H1 (cell line): ENCODE measurements around the gene DMGDH. TPM values are rescaled to one million over a fixed set of nuclear protein-coding genes. Genes with fewer than 3 reads are reported as not detected.

Source experiments
- CTCF ChIA-PET: fragments of 300-600 bp; sonication (Branson Sonifier 250); formaldehyde crosslinking; loops from one replicate; lab custom pipeline; 2021; ENCODE audit not compliant: partially characterized antibody; lab: Charles Lee
- POLR2A ChIA-PET: fragments of 300-600 bp; sonication (Branson Sonifier 250); formaldehyde crosslinking; loops from one replicate; lab custom pipeline; 2021; ENCODE audit warnings: inconsistent platforms; ENCODE audit not compliant: partially characterized antibody; lab: Charles Lee
- DNase-seq, 2 experiments: peaks; one replicate each; pipeline versions ENCODE4 v3.0.0 to v3.0.0-alpha.2; 2010 to 2022; ENCODE audit warnings: low spot score in 2 of 2, low read depth in 1 of 2, mixed read lengths in 1 of 2
- FAIRE-seq: peaks from 2 replicates; lab custom pipeline; 2011; peaks lifted over from hg19 to GRCh38; lab: Jason Lieb, UNC
- H2AFZ ChIP-seq: 2 replicates; pipeline ENCODE4 v1.8.1; 2012; ENCODE audit warnings: low read length, inconsistent platforms
- H2AK5ac ChIP-seq: 2 replicates; pipeline ENCODE4 v1.6.1; 2013; ENCODE audit warnings: low read depth, low read length
- H2BK120ac ChIP-seq: replicated peaks from 2 replicates; pipeline ENCODE3; 2013; ENCODE audit warnings: low read depth, low read length, inconsistent platforms
- H2BK12ac ChIP-seq: 2 replicates; pipeline ENCODE4 v1.6.1; 2013; ENCODE audit warnings: low read depth, low read length
- H2BK15ac ChIP-seq: 2 replicates; pipeline ENCODE4 v1.6.1; 2013; ENCODE audit warnings: low read length
- H2BK20ac ChIP-seq: 2 replicates; pipeline ENCODE4 v1.6.1; 2013; ENCODE audit warnings: low read length
- H2BK5ac ChIP-seq: 2 replicates; pipeline ENCODE4 v1.6.1; 2013; ENCODE audit warnings: low read depth, low read length
- H3K14ac ChIP-seq: 2 replicates; pipeline ENCODE4 v1.6.1; 2013; ENCODE audit warnings: inconsistent platforms; ENCODE audit not compliant: insufficient read length
- H3K18ac ChIP-seq: 2 replicates; pipeline ENCODE4 v1.6.1; 2013; ENCODE audit warnings: low read length; ENCODE audit errors: extremely low read depth
- H3K23ac ChIP-seq: 2 replicates; pipeline ENCODE4 v1.6.1; 2013; ENCODE audit warnings: inconsistent platforms; ENCODE audit not compliant: insufficient read length
- H3K23me2 ChIP-seq: 2 replicates; pipeline ENCODE4 v1.6.1; 2013; ENCODE audit warnings: low read depth, low read length
- H3K27ac ChIP-seq: 2 replicates; pipeline ENCODE4 v1.6.1; 2011; ENCODE audit warnings: low read depth, low read length, inconsistent platforms
- H3K27me3 ChIP-seq, 4 experiments: replicated peaks in 1 of 4; 1 replicate in 1 of 4; 2 replicates in 3 of 4; pipeline versions ENCODE4 v1.6.1 to v1.8.1; 2011 to 2013; ENCODE audit warnings: low read length in 3 of 4, mild to moderate bottlenecking in 3 of 4, inconsistent platforms in 2 of 4, mixed read lengths in 2 of 4, moderate library complexity in 1 of 4; ENCODE audit not compliant: control insufficient read depth in 3 of 4, insufficient read depth in 3 of 4; ENCODE audit errors: extremely low read depth in 1 of 4
- H3K36me3 ChIP-seq, 4 experiments: 2 replicates each; pipeline versions ENCODE4 v1.6.1 to v1.8.1; 2011 to 2013; ENCODE audit warnings: mild to moderate bottlenecking in 4 of 4, low read length in 3 of 4, moderate library complexity in 2 of 4, control low read depth in 1 of 4, inconsistent platforms in 1 of 4; ENCODE audit not compliant: insufficient read depth in 4 of 4, control insufficient read depth in 2 of 4
- H3K4ac ChIP-seq: replicated peaks from 2 replicates; pipeline ENCODE3; 2013; ENCODE audit warnings: low read length, low read depth, mixed read lengths, inconsistent platforms; ENCODE audit not compliant: insufficient read length
- H3K4me1 ChIP-seq, 4 experiments: replicated peaks in 1 of 4; 1 replicate in 1 of 4; 2 replicates in 3 of 4; pipeline versions ENCODE4 v1.6.1 to v1.8.1; 2011 to 2013; ENCODE audit warnings: low read length in 3 of 4, inconsistent platforms in 2 of 4, mixed read lengths in 1 of 4; ENCODE audit not compliant: insufficient read depth in 4 of 4, control insufficient read depth in 3 of 4
- H3K4me2 ChIP-seq, 2 experiments: 2 replicates each; pipeline versions ENCODE4 v1.6.1 to v1.8.1; 2011 to 2013; ENCODE audit warnings: low read depth in 2 of 2, low read length in 2 of 2, control low read depth in 1 of 2, inconsistent platforms in 1 of 2, mild to moderate bottlenecking in 1 of 2; ENCODE audit not compliant: insufficient read depth in 1 of 2
- H3K4me3 ChIP-seq, 4 experiments: fragments of 200-600, 300-600 bp in 1 of 4; sonication (generic), shearing (Covaris generic), sonication (Bioruptor Twin) in 1 of 4; 2 replicates each; pipeline versions ENCODE4 v1.5.1 to v1.8.1; 2011 to 2016; ENCODE audit warnings: low read length in 4 of 4, low read depth in 3 of 4, control low read depth in 2 of 4, inconsistent platforms in 2 of 4, mild to moderate bottlenecking in 2 of 4, mixed read lengths in 1 of 4, moderate library complexity in 1 of 4; ENCODE audit not compliant: insufficient read depth in 2 of 4; ENCODE audit errors: extremely low read depth in 1 of 4
- H3K56ac ChIP-seq: replicated peaks from 2 replicates; pipeline ENCODE3; 2013; ENCODE audit warnings: low read depth, mild to moderate bottlenecking, mixed read lengths, low read length, inconsistent platforms; ENCODE audit not compliant: insufficient read length
- H3K79me1 ChIP-seq: 2 replicates; pipeline ENCODE4 v1.6.1; 2013; ENCODE audit warnings: low read depth, low read length, control low read depth
- H3K79me2 ChIP-seq, 2 experiments: 2 replicates each; pipeline versions ENCODE4 v1.6.1 to v1.8.1; 2012 to 2013; ENCODE audit warnings: low read length in 2 of 2, mild to moderate bottlenecking in 2 of 2, inconsistent platforms in 1 of 2; ENCODE audit not compliant: insufficient read depth in 2 of 2, control insufficient read depth in 1 of 2
- H3K9ac ChIP-seq, 4 experiments: replicated peaks in 1 of 4; 1 replicate in 1 of 4; 2 replicates in 3 of 4; pipeline versions ENCODE4 v1.6.1 to v1.8.1; 2011 to 2013; ENCODE audit warnings: low read depth in 3 of 4, low read length in 3 of 4, control low read depth in 2 of 4, mild to moderate bottlenecking in 2 of 4, moderate library complexity in 2 of 4, inconsistent platforms in 1 of 4; ENCODE audit errors: extremely low read depth in 1 of 4
- H3K9me3 ChIP-seq, 2 experiments: 2 replicates each; pipeline versions ENCODE4 v1.6.1 to v1.8.1; 2012 to 2013; ENCODE audit warnings: mild to moderate bottlenecking in 2 of 2, moderate library complexity in 2 of 2, control low read depth in 1 of 2, inconsistent platforms in 1 of 2, low read depth in 1 of 2, low read length in 1 of 2, mixed read lengths in 1 of 2; ENCODE audit not compliant: insufficient read depth in 2 of 2
- H4K20me1 ChIP-seq, 2 experiments: replicated peaks in 1 of 2; 2 replicates each; pipeline versions ENCODE3 to v1.8.1; 2011 to 2013; ENCODE audit warnings: inconsistent platforms in 2 of 2, low read length in 2 of 2, mild to moderate bottlenecking in 1 of 2; ENCODE audit not compliant: insufficient read depth in 2 of 2, control insufficient read depth in 1 of 2
- H4K5ac ChIP-seq: 2 replicates; pipeline ENCODE4 v1.6.1; 2013; ENCODE audit warnings: low read length, low read depth, mixed read lengths, inconsistent platforms; ENCODE audit not compliant: insufficient read length
- H4K8ac ChIP-seq: 2 replicates; pipeline ENCODE4 v1.8.0; 2013; ENCODE audit warnings: mild to moderate bottlenecking, moderate library complexity, low read length, inconsistent platforms; ENCODE audit not compliant: insufficient read depth; ENCODE audit errors: extremely low read depth
- H4K91ac ChIP-seq: replicated peaks from 2 replicates; pipeline ENCODE3; 2013; ENCODE audit warnings: low read length, mixed read lengths, inconsistent platforms; ENCODE audit not compliant: insufficient read length
- CBX5 ChIP-seq: fragments of 300-800, 300-1000 bp; sonication (generic); IDR thresholded peaks from 2 replicates; pipeline ENCODE4 v1.7.1; 2016; ENCODE audit warnings: antibody characterized with exemption, low read length, low read depth
- CHD2 ChIP-seq: IDR thresholded peaks from 2 replicates; pipeline ENCODE4 v1.6.1; 2012; ENCODE audit warnings: low read length, improper control_type of control experiment
- EZH2 ChIP-seq: fragments of 200-600 bp; sonication (generic); IDR thresholded peaks from 2 replicates; pipeline ENCODE4 v1.7.1; 2012; ENCODE audit warnings: low read depth, mild to moderate bottlenecking, moderate library complexity, low read length, inconsistent platforms; ENCODE audit not compliant: severe bottlenecking
- HDAC6 ChIP-seq: IDR thresholded peaks from one replicate; pipeline ENCODE4 v1.7.1; 2012; ENCODE audit warnings: low read depth, mild to moderate bottlenecking, inconsistent platforms, low read length, moderate library complexity
- JUND ChIP-seq: IDR thresholded peaks from 2 replicates; pipeline ENCODE4 v1.6.1; 2011; ENCODE audit warnings: mild to moderate bottlenecking, improper control_type of control experiment, low read length
- KDM1A ChIP-seq: fragments of 200-600, 300-600 bp; sonication (generic); IDR thresholded peaks from 2 replicates; pipeline ENCODE4 v1.7.1; 2016; ENCODE audit warnings: mild to moderate bottlenecking, low read length, borderline replicate concordance
- RAD21 ChIP-seq, 2 experiments: IDR thresholded peaks in 1 of 2; conservative IDR thresholded peaks in 1 of 2; 2 replicates each; pipeline ENCODE4 v1.6.1; 2011; ENCODE audit warnings: low read depth in 2 of 2, low read length in 2 of 2, improper control_type of control experiment in 1 of 2, inconsistent platforms in 1 of 2, mild to moderate bottlenecking in 1 of 2, moderate library complexity in 1 of 2
- RNF2 ChIP-seq: fragments of 200-900, 300-1000 bp; sonication (generic); IDR thresholded peaks from 2 replicates; pipeline ENCODE4 v1.7.1; 2016; ENCODE audit warnings: borderline replicate concordance, low read depth, mild to moderate bottlenecking, antibody characterized with exemption, low read length; ENCODE audit not compliant: poor library complexity, severe bottlenecking; ENCODE audit errors: missing control alignments
- SRF ChIP-seq: IDR thresholded peaks from 2 replicates; pipeline ENCODE4 v1.6.1; 2011; ENCODE audit warnings: mild to moderate bottlenecking, low read depth, low read length, moderate library complexity
- TAF1 ChIP-seq: IDR thresholded peaks from 2 replicates; pipeline ENCODE4 v1.6.1; 2011; ENCODE audit warnings: mild to moderate bottlenecking, low read depth, low read length
- WGBS, 2 experiments: shearing (Covaris generic) in 1 of 2; methylation state at CpG; one replicate each; pipeline versions ENCODE4 v1.1.6 to v1.1.7; 2013 to 2015; ENCODE audit warnings: low lambda C conversion rate in 2 of 2, mixed read lengths in 2 of 2, inconsistent platforms in 1 of 2, low coverage in 1 of 2, missing lambda C conversion rate in 1 of 2; ENCODE audit not compliant: insufficient replicate concordance in 2 of 2, insufficient coverage in 1 of 2, insufficient read length in 1 of 2; ENCODE audit errors: extremely low coverage in 1 of 2, missing lambda C conversion rate in 1 of 2; 5-methylcytosine and 5-hydroxymethylcytosine counted together
- polyA plus RNA-seq, 7 experiments: library from polyadenylated mRNA; depleted of rRNA in 3 of 7; stranded (reverse) in 5 of 7; unstranded in 2 of 7; fragments of >200 nt in 5 of 7; fragments of 200-250 nt in 2 of 7; gene quantifications; 1 replicate in 5 of 7; 2 replicates in 1 of 7; 4 replicates in 1 of 7; pipeline versions ENCODE4 v1.2.1 to v1.2.3, GENCODE V29; 2011 to 2013; ENCODE audit warnings: missing spikeins in 2 of 7, mixed read lengths in 2 of 7
- total RNA-seq: library from RNA; stranded (reverse); fragmentation: NEBNext Ultra II Directional; extraction: Animal tissue kit (Norgen Biotek cat#: 25700); gene quantifications from 2 replicates; pipeline ENCODE4 v1.2.1, GENCODE V29; 2021
- TF ChIP-seq, protein P1 (sequence below): IDR thresholded peaks from 2 replicates; pipeline ENCODE4 v1.6.1; 2012; ENCODE audit warnings: inconsistent platforms

The DMGDH gene
- total and polyA plus RNA-seq, 2 of the 8 experiments (the other 6 are each of a cell fraction or from before 2014, with no cell fraction given) = 0.15 TPM; not detected in 1

GRCh38 chr5:79005936-79006631, 63.4 kb downstream of the DMGDH start:
- POLR2A ChIA-PET = interaction anchor here (1.1 kb wide), 1 partner anchor 22 kb away, joined by 3 read pairs; the partner anchor contains the start of gene ARSB
- Histone ChIP-seq H3K9me3 (no peaks in the 10 kb centered on the region), H3K27me3 (no peaks in the 10 kb centered on the region), H4K5ac (no peak overlapping the region), H2AK5ac (no peak overlapping the region), H2BK5ac (no peak overlapping the region), H4K8ac (no peak overlapping the region), H3K79me1 (no peaks in the 10 kb centered on the region), H3K27ac (no peak overlapping the region), H3K4me1 (no peaks in the 10 kb centered on the region), H4K20me1 (no peaks in the 10 kb centered on the region), H3K23me2 (no peaks in the 10 kb centered on the region), H3K18ac (no peak overlapping the region), H3K9ac (no peak overlapping the region), H3K36me3 (no peaks in the 10 kb centered on the region), H3K79me2 (no peaks in the 10 kb centered on the region), H2BK12ac (no peak overlapping the region), H3K23ac (no peak overlapping the region), H3K56ac (no peak overlapping the region), H3K14ac (no peak overlapping the region), H2AFZ (no peak overlapping the region), H3K4me2 (no peak overlapping the region), H4K91ac (no peak overlapping the region), H2BK15ac (no peak overlapping the region), H3K4ac (no peak overlapping the region), H2BK20ac (no peak overlapping the region), H3K4me3 (no peak overlapping the region), H2BK120ac (no peak overlapping the region)
- CTCF ChIA-PET = interaction anchor here (0.7 kb wide), 1 partner anchor 127 kb away, joined by 3 read pairs; no protein-coding TSS in a partner anchor
- DNase-seq (no peak), FAIRE-seq (no peak)
- WGBS, 2 experiments = 82% methylated on average over 6 of the region's 6 CpGs; no CpG with 5 or more reads in 1 of the 2 experiments
- TF ChIP-seq JUND (no peak), EZH2 (no peak), CHD2 (no peak), SRF (no peak), RNF2 (no peak), CBX5 (no peak), KDM1A (no peak), TAF1 (no peak), HDAC6 (no peak), RAD21 (IDR thresholded peaks at IDR 0.05 in 1 of 2, conservative IDR thresholded peaks at IDR 0.05 in 1 of 2; ENCODE audit: low read depth in 2 of 2, low read length in 2 of 2) (no peak)
- TF ChIP-seq, protein P1, sequence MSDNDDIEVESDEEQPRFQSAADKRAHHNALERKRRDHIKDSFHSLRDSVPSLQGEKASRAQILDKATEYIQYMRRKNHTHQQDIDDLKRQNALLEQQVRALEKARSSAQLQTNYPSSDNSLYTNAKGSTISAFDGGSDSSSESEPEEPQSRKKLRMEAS = no peak
